Kidney epithelial cell (primary cell): ENCODE measurements around the gene KRTAP12-3. TPM values are rescaled to one million over a fixed set of nuclear protein-coding genes. Genes with fewer than 3 reads are reported as not detected.

Source experiments
- DNase-seq: peaks from one replicate; pipeline ENCODE4 v3.0.0-alpha.2; 2010; ENCODE audit warnings: low read depth
- H3K27me3 ChIP-seq: 2 replicates; pipeline ENCODE4 v1.6.0; 2011; ENCODE audit warnings: low read length; ENCODE audit not compliant: control insufficient read depth, insufficient read depth
- H3K36me3 ChIP-seq: 2 replicates; pipeline ENCODE4 v1.5.1; 2011; ENCODE audit warnings: low read length; ENCODE audit not compliant: control insufficient read depth, insufficient read depth
- H3K4me3 ChIP-seq: 2 replicates; pipeline ENCODE4 v1.5.1; 2011; ENCODE audit warnings: low read depth, mild to moderate bottlenecking, control low read depth, low read length
- total RNA-seq: library from RNA; depleted of rRNA; stranded (reverse); fragments of >200 nt; gene quantifications from 2 replicates; pipeline ENCODE4 v1.2.3, GENCODE V29; 2015
- TF ChIP-seq, protein P1 (sequence below): IDR thresholded peaks from 2 replicates; pipeline ENCODE4 v1.5.1; 2011; ENCODE audit warnings: mild to moderate bottlenecking, moderate library complexity, low read length, control low read depth, inconsistent platforms; ENCODE audit not compliant: insufficient read depth, poor library complexity, severe bottlenecking

The KRTAP12-3 gene
- total RNA-seq, 1 donor from 2014 or later, result not detected

DNA sequence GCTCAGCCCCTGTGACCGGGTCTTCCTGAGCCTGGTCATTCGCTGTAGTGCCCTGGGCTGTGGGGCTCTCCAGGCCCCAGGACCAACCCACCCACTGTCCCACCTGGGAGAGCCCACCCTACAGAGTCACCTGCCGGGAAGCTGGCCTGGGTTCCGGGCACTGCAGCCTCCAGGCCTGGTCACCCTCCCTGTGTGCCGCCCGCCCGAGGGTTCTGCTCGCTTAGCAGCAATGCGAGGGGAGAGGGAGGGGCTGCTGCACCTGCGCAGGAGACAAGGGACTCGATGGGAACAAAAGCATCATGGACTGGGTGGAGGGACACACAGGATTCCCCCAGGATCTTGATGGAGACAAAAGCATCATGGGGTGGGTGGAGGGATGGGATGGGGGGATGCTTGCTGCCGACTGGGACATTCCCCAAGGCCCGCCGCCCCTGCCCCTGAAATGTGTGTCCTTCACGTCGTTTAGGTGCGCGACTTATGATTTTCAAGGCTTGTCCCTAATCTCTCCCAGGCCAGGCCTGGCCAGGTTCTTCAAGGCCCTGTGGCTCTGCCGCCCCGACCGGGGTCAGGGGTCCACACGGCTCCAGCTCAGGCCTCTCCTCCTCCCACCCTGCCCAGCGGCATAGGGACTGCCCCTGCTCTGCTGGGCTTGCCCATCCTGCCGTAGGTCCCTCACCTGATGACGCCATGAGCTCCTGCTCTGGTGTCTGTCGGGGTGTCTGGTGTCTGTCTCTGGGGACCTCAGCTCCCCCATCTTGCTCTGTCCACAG, 44.2 kb upstream of the KRTAP12-3 start:
- DNase-seq, result no peak
- Histone ChIP-seq H3K36me3 (no peaks in the 10 kb centered on the region), H3K27me3 (peaks cover 6% of the 10 kb centered on the region), H3K4me3 (no peak overlapping the region)
- TF ChIP-seq, protein P1, sequence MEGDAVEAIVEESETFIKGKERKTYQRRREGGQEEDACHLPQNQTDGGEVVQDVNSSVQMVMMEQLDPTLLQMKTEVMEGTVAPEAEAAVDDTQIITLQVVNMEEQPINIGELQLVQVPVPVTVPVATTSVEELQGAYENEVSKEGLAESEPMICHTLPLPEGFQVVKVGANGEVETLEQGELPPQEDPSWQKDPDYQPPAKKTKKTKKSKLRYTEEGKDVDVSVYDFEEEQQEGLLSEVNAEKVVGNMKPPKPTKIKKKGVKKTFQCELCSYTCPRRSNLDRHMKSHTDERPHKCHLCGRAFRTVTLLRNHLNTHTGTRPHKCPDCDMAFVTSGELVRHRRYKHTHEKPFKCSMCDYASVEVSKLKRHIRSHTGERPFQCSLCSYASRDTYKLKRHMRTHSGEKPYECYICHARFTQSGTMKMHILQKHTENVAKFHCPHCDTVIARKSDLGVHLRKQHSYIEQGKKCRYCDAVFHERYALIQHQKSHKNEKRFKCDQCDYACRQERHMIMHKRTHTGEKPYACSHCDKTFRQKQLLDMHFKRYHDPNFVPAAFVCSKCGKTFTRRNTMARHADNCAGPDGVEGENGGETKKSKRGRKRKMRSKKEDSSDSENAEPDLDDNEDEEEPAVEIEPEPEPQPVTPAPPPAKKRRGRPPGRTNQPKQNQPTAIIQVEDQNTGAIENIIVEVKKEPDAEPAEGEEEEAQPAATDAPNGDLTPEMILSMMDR, result no peak

DNA sequence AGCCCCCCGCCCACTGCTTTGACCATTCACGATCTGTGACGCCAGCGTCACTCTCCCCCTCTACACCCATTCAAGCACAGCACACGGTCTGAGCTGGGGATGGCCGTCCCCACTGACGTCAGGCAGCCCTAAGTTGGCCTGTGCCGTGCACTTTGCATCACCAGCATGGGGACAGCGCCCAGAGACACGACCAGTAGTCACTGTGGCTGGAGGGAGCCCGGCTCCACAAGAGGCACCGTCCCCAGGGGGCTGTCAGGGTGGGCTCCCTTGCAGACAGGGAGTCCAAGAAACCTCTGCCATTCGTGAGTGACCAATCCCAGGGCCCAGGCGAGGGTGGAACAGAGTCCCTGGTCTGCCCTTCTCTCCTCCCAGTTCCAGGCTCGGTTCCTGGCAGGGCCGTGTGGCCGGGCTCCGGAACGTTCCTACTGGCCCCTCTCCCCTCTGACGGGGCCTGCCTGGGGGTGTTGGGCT, 43.5 kb upstream of the KRTAP12-3 start:
- TF ChIP-seq, protein P1, result no peak
- DNase-seq, result no peak
- Histone ChIP-seq H3K4me3 (no peak overlapping the region), H3K36me3 (no peaks in the 10 kb centered on the region), H3K27me3 (peaks cover 6% of the 10 kb centered on the region)

DNA sequence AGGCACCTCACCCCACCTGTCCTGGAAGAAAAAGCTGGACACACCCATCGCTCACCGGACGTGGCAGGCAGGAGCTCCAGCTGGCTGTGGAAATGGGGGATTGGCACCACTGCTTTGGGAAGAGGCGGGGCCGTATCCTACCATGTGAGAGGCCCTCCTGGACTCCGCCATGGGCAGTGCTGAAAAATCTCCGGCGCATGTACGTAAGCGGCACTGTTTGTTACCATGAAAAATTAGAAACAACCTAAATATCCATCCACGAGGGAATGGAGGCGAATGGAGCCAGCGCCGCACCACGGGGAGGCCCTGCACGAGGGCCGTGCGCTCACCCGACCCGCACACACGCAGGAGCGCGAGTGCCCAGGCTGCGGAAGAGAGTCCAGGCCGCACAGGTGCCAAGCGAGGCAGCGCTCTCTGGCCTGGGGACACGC, 42.8 kb upstream of the KRTAP12-3 start:
- TF ChIP-seq, protein P1, result no peak
- Histone ChIP-seq H3K36me3 (no peaks in the 10 kb centered on the region), H3K27me3 (peaks cover 6% of the 10 kb centered on the region), H3K4me3 (no peak overlapping the region)
- no peak for DNase-seq

DNA sequence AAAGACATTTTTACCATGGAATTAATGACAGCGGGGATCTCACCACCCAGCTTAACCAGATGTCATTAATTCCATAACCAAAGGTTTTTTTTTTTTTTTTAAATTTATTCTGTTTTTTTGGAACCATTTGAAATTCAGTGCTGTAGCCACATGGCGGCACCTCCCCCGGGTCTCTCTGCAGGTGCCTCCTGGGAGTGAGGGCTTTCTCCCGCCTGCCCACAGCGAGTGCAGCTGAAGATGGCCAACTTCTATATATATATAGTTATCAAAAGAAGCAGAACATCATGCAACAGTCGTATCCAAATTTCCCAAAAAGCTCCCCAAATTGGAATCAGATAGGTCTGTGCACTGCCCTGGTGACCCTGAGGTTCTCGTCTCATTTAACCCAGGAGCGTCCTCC, 42.3 kb upstream of the KRTAP12-3 start:
- no peak for DNase-seq
- Histone ChIP-seq H3K4me3 (no peak overlapping the region), H3K27me3 (peaks cover 6% of the 10 kb centered on the region)

DNA sequence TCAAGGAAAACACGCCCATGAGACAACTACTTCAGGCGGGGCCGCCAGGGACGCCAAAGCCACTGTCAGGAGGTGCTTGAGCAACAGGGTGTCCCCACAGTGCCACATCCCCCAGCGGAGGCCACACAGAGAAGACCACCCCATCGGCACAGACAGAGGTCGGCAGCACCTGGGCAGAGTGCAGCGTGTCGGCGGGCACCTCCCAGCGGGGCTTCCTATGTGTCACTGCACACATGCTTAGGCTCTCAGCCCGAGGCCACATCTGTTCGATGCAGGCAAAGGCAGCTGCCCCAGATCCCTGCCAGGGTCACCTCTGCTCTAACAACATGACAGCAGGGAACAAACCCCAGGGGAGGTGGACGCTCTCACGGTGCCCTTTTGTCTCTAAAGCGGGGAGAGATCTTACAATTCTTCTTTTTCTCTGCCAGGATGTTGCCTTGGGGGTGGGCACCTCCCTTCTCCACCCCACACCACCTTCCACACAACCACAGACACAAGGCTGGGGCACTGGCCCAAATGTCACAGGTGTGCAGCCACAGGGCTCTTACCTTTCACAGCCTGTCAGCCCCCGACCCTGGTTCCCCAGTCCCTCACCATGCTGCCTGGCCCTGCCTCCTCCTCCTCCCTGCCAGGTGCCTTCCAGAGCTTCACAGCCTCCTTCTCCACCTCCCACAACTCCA, 41.7 kb upstream of the KRTAP12-3 start:
- Histone ChIP-seq H3K4me3 (no peak overlapping the region), H3K27me3 (peaks cover 6% of the 10 kb centered on the region), H3K36me3 (no peaks in the 10 kb centered on the region)
- TF ChIP-seq, protein P1, result no peak
- DNase-seq, result no peak

More for the DNA sequence above, 42.3 kb upstream of the KRTAP12-3 start:
- TF ChIP-seq, protein P1, result no peak
- no peaks in the 10 kb centered on the region for H3K36me3 ChIP-seq
